Measurements from ENCODE around the gene CEP104. TPM values are rescaled to one million over a fixed set of nuclear protein-coding genes. Genes with fewer than 3 reads are reported as not detected.
"Not testable (repeated sequence)": the region's sequence is repeated elsewhere in the genome, so short reads cannot be mapped to it uniquely, and the experiment has no call there.

The CEP104 gene
- total RNA-seq, 1 donor from 2014 or later: 34.1 TPM

DNA sequence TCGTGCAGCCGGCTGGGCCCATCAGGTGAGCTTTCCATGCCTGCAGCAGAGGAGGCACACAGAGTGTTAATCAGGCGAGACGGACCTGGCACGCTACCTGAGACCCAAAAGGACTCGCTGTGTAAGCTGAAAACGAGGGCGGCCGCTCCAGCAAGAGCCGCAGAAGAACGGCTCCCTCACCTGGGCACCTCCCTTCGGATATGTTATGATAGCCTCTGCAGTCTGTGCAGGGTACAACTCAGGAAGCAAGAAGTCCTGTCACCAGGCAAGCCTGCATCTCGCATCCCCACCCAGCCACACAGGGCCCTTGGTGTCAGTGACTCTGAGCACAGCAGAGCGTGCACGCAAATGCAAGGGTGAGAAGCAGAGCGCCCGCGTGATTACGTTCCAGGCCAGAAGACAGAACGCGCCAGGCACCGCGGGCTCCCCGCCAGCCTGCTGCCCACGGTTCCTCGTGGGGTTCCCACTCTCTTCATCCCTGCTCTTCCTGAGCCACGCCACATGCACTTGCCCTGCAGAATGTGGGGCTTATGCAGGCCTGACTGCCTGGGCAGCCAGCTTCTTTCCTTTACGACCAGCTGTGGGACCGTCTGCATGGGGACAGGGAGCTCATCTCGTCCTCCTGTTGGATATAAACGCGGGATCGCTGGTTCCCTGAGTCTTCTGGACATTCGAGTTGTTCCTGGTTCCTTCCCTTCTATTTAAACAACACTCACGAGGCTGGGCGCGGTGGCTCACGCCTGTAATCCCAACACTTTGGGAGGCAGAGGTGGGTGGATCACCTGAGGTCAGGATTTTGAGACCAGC, 40.5 kb downstream of the CEP104 start:
- DNase-seq (ENCODE audit: missing footprints) (no peak), ATAC-seq (no peak)
- intact Hi-C loops (cut with DNase I): no loop called here

DNA sequence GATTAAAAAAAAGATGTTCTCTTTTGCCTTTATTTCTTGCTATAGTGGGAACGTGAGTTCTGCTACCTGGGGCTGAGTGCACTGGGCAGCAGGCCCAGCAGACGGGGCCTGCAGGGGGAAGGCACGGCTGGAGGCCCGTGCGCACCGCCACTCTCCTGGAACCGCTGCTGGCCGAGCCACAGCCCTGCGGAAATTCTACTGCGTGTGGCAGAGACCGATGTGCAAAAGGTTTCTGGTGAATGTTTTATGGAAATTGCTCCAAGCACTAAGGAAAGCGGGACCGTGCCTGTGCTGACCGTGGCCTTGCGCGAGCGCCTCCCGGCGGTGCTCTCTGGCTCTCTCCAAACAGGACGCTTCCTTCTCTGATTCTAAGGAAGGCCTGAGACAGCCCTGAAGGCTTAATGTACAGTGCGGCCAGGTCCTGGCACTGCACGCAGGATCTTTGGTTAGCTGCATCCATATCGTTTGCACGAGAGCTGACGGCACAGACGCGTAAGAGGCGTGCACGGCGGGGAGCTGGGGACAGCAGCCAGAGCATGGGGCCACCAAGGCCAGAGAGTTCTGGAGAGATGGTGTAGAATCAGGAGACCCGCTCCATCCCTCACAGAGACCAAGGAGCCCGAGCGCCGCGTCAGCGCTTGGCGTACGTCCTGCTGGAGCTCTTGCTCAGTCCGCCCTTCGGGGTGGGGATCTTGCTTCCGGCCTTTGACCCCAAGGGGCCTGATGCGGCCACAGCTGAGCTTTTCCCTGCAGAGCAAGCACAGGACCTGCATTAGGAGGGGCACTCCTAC, 42.0 kb downstream of the CEP104 start:
- intact Hi-C loops (cut with DNase I): no loop called here
- no peak for DNase-seq (ENCODE audit: missing footprints)
- ATAC-seq: no peak

DNA sequence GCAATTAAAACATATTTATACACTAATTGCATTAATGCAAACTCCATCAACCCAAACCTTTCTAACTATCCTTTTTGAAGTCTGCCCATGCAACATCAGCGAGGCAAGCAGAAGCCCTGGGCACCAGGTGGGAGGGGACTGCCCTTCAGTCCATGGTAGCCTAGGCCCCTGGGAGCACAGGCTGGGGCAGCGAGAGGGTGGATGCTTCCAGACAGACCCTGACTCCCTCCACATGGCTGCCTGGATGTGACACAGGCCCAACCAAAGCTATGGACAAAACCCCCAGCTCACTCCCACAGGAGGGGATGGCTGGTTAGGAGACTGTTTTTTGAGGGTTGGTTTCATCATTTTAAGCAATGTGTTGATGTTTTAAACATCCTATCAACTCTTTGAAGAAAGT, 42.9 kb downstream of the CEP104 start:
- ATAC-seq (no peak), DNase-seq (ENCODE audit: missing footprints) (no peak)
- intact Hi-C loops (cut with DNase I): no loop called here

DNA sequence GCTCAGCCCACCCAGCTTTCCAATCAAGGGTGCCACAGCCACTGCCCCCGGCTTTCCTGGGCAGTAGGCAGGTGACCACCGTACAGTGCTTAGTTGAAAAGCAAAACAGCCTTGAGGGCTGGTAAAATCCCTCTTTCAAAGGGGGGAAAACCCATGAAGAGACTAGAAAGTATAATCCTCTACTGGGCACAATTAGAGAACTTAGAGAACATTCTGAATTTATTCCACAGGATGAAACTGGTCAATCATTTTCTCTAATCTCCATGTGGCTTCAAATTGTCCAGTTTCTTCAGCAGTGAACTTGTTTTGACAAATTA, 45.5 kb downstream of the CEP104 start:
- DNase-seq (ENCODE audit: missing footprints) (no peak), ATAC-seq (no peak)
- intact Hi-C loops (cut with DNase I): no loop called here

DNA sequence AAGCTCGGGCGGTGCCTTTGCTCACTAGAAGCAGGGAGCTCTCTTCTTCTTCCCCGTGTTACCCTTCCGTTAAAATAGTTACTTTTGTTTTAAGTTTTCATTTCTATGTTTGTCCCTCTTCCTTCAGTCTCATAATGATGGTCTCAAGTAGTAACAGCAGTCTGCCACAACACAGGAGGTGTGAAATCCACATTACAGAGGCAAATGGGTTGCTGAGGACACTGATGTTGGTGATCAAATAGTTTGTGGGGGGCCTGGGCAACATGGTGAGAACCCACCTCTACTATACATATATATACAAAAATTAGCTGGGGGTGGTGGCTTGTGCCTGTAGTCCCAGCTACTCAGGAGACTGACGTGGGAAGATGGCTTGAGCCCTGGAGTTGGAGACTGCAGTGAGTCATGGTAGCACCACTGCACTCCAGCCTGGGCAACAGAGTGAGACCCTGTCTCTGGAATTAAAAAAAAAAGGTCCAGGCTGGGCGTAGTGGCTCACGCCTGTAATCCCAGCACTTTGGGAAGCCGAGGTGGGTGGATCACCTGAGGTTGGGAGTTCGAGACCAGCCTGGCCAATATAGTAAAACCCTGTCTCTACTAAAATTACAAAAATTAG, 46.8 kb downstream of the CEP104 start:
- ATAC-seq; intact Hi-C loops (cut with DNase I); DNase-seq (ENCODE audit: missing footprints): not testable (repeated sequence)

DNA sequence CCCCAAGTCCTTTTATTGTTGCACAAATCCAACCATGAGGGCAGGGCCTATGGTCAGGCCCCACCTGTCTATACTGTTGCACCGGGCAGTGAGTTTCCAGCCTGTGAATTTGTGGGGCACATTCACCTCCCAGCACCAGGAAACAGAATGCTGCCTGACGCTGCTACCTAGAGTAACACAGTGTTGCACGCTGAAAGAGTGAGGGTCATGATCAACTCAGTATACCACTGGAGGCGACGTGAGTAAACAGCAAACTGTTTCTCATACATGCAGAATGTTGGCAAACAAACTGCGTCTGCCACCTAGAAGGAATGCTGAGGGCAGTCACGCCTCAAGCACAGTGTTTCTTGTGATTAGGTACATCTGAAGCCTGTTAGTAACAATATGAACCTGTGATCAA, 47.3 kb downstream of the CEP104 start:
- no peak for ATAC-seq
- intact Hi-C loops (cut with DNase I): no loop called here

DNA sequence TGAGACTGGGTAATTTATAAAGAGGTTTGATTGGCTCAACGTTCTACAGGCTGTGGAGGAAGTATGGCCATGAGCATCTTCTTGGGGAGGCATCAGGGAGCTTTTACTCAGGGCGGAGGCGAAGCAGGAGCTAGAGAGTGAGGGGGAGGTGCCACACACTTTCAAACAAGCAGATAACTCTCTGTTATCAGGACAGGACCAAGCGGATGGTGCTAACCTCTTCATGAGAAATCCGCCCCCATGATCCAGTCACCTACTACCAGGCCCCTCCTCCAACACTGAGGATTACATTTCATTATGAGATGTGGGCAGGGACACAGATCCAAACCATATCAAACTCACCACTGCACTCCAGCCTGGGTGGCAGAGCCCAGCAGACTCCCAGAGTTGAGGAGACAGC, 49.2 kb downstream of the CEP104 start:
- intact Hi-C loops (cut with DNase I): no loop called here
- DNase-seq (ENCODE audit: missing footprints): no peak
- no peak for ATAC-seq

More for the DNA sequence above, 47.3 kb downstream of the CEP104 start:
- no peak for DNase-seq (ENCODE audit: missing footprints)

DNA sequence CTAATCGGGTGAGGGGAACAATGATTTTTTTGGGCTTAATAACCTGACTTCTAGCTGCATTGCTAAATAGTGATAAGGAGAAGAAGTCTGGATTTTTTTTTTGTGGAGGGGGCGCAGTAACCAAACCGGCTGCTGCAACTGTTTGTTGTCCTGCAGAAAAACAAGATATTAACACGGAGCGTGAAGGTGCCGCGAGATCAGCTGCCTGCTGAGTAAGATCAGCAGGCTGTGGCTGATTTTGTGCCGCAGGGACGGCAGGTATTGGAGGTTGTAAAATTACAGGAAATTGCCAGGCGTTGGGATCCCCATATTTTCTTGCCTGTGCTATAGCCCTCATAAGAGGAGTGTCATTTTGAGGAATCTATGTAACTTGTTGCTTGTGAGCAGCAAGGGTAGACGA, 52.0 kb downstream of the CEP104 start:
- intact Hi-C loops (cut with DNase I): no loop called here
- ATAC-seq (no peak), DNase-seq (ENCODE audit: missing footprints) (no peak)

DNA sequence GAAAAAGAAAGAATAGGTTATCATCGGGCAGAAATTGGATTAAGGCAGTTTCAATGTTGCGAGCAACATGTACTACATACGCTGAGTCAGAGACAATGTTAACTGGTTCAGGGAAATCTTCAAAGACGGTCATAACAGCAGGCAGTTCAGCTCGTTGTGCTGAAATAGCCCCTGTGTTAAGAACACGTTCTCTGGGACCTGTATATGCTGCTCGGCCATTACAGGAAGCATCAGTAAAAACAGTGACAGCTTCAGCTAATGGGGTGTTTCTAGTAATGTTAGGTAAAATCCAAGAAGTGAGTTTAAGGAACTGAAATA, 52.4 kb downstream of the CEP104 start:
- intact Hi-C loops (cut with DNase I); DNase-seq (ENCODE audit: missing footprints); ATAC-seq: not testable (repeated sequence)

DNA sequence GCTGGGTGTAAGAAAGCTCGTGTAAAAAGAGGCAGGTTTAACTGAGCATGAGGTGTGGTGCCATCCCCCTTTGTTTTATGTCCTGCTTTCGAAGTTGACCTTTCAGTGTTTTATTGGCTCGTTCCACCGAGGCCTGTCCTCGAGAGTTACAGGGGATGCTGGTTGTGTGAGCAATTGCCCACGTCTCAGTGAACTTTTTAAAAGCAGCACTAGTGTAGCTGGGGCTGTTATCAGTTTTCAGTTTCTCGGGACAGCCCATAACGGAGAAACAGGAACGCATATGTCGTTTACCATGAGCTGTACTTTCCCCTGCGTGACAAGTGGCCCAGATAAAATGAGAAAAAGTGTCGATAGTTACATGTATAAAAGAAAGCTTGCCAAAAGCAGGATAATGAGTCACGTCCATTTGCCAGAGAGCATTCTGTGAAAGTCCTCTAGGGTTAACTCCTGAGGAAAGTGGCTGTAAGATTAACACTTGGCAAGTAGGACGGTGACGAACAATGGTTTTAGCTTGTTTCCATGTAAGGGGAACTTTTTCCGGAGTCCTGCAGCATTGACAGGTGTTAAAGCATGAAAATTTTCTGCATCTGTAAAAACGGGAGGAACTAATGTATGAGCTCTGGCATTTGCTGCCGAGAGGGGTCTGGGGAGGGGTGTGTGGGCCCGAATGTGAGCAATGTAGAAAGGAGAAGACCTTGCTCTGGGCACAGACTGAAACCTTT, 52.9 kb downstream of the CEP104 start:
- intact Hi-C loops (cut with DNase I): no loop called here
- DNase-seq (ENCODE audit: missing footprints): no peak
- ATAC-seq: no peak

DNA sequence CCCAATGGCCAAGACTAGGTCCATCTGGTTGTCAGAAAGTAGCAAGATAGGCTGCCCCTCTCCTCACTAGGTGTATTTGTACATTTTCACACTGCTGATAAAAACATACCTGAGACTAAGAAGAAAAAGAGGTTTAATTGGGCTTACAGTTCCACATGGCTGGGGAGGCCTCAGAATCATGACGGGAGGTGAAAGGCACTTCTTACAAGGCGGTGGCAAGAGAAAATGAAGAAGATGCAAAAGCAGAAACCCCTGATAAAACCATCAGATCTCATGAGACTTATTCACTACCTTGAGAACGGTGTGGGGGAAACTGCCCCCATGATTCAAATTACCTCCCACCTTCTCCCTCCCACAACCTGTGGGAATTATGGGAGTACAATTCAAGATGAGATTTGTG, 56.2 kb downstream of the CEP104 start:
- intact Hi-C loops (cut with DNase I); ATAC-seq; DNase-seq (ENCODE audit: missing footprints): not testable (repeated sequence)

DNA sequence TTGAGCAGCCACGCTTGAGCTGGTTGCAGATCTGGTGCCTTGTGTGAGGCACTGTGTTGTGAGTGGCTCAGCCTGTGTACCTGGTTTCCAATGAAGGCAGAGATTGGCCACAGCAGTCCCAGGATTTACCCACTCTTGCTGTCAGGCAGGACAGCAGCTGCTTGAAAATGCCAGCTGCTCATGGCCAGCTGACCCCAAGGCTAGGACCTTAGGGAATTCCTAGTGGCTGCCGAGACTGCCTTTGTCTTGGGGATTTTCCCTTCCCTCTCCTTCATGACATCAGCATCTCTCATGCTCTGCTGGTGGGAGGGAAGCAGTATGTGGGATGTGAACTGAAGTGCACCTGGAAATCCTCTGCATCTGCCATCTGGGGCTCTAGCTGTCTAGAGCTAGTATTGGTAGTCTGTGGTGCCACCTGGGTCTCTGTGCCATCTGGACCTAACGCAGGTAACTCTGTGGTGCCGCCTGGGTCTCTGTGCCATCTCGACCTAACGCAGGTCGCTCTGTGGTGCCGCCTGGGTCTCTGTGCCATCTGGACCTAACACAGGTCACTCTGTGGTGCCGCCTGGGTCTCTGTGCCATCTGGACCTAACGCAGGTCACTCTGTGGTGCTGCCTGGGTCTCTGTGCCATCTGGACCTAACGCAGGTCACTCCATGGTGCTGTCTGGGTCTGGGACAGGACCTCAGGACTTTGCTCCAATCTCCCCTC, 56.9 kb downstream of the CEP104 start:
- intact Hi-C loops (cut with DNase I): loop anchor here (5.0 to 10.0 kb wide), 2 partner anchors 53 to 175 kb away; partner anchors contain the start of gene TPRG1L
- ATAC-seq (no peak), DNase-seq (ENCODE audit: missing footprints) (no peak)

DNA sequence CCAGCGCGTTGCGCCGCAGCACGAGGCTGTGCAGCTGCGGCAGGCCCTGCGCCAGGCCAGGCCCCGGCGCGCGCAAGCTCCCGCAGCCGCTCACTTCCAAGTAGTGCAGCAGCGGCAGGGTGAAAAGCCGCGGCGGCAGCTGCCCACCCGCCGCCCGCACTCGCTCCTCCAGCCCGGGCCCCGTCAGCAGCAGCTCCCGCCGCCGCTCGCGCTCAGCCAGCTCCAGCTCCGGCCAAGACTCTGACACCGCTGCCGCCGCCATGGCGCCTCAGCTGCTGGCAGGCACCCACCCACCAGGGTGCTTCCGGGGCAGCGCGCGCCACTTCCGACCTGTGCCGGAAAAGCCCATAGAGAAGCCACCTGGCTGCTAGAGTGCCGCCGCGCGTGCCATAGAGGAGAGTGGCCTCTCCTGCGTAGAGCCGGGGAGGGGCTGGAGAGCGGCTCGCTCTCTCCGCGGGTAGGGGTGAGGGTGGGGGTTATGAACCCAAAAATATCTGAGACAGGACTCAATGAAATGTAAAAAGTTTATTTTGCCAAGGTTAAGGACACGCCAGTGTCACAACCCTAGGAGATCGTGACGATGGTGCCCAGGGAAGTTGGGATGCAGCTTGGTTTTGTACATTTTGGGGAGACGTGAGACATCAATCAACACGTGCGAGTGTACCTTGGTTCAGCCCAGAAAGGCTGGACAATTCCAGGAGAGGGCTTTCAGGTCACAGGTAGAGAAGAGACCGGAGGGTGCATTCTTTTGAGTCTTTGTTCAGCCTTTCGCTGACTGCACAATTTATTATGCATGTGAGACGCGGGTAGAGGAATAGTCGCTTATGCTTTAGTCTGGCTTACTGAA, 60.6 kb downstream of the CEP104 start, which contains the start of gene LRRC47:
Gene LRRC47 (minus strand): TSS at position 284 of the 847 bp plus-strand sequence. CDS start 22 bp downstream, at position 262.
- peak; percentile 99 for DNase-seq (ENCODE audit: missing footprints)
- ATAC-seq: peak; percentile 100
- intact Hi-C loops (cut with DNase I): loop anchor here (2.0 to 10.0 kb wide), 3 partner anchors 49 to 172 kb away; partner anchors contain the start of genes C1orf174 and TPRG1L

DNA sequence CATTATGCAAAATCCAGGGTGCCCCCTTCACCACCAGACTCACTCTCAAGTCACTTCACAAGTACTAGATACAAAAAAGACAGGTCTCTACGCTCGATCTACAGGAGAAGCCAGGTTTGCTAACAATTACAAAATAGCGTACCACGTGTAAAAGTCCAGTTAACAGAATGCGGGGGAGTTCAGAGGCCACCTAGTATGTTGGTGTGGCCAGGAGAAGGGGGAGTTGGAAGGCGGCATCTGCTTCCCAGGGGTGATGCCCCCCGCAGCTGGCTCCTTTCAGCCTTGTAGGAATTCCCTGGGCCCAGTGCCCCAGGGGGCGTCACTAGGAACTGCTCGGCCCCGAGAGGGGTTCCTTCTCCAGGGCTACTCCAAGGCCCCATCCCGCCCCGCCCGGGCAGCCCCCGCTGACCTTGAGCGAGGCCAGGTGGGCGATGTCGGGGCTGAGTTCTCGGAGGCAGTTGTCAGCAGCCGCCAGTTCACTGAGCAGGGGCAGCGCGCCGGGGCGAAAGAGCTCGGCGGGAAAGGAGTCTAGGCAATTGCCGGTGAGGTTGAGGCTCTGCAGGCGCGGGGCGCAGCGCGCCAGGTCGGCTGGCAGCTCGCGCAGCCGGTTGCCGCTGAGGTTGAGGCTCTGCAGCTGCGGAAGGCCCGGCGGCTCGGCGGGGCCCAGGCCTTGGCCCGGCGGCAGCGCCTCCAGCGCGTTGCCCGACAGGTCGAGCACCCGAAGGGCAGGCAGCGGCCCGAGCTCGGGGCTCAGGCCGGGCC, 61.4 kb downstream of the CEP104 start:
- no peak for ATAC-seq
- intact Hi-C loops (cut with DNase I): loop anchor here (2.0 to 10.0 kb wide), 3 partner anchors 48 to 171 kb away; partner anchors contain the start of genes C1orf174 and TPRG1L
- DNase-seq (ENCODE audit: missing footprints): peak; percentile 66

DNA sequence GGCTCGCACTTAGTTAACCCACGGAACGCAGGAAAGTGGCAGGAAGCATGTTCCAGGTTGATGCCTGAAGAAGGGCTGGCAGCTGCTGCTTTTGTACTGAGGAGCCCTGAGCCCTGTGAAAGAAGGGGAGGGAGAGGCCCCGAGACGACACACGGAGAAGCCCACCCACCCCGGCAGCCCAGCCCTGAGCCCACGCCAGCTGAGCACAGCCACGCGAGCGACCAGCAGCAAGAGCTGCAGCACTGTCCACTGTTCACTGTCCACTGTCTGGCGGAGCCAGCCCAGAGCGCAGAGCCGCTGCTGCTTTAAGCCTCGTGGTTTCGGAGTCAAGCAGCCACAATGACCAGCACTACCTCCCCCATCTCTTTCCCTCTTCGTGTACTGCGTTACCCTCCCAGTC, 66.1 kb downstream of the CEP104 start:
- intact Hi-C loops (cut with DNase I): loop anchor here (10.0 kb wide), 1 partner anchor 166 kb away; the partner anchor contains the start of gene TPRG1L
- ATAC-seq (no peak), DNase-seq (ENCODE audit: missing footprints) (peak; percentile 35)

DNA sequence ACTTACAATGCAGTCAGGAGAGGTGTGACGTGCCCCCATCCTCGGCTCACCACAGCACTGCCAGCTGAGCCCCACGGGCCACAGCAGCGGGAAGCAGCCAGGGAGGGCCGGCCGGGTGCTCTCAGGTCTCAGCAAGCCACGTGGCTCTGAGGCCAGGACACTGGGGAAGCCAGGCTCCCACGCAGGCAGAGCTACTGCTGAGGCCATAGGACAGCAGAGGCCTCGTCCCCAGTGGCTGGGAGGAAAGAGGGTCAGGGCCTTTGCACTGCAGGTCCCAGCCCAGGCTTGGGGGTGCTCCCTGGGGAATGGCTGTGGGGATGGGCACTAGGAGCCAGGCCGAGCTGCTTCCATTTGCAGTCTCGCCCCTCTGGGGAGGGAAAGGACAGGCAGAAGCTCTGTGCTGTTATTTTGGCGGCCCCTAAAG, 66.5 kb downstream of the CEP104 start:
- intact Hi-C loops (cut with DNase I): loop anchor here (10.0 kb wide), 1 partner anchor 166 kb away; the partner anchor contains the start of gene TPRG1L
- peak; percentile 33 for ATAC-seq
- peak; percentile 35 for DNase-seq (ENCODE audit: missing footprints)
